LNCAP (cell line): ENCODE results near the gene EVPL.

Experiments
- CTCF ChIP-seq: fragments of 450-650 bp; IDR thresholded peaks from 2 replicates; pipeline ENCODE4 v1.5.1; 2017; ENCODE audit warnings: mild to moderate bottlenecking

The EVPL gene

GRCh38 chr17:76009447-76009846, 17.7 kb downstream of the EVPL start:
- no peak for TF ChIP-seq CTCF

- TF ChIP-seq CTCF = no peak
Observed at GRCh38 chr17:76008630-76009425, 18.3 kb downstream of the EVPL start.

DNA sequence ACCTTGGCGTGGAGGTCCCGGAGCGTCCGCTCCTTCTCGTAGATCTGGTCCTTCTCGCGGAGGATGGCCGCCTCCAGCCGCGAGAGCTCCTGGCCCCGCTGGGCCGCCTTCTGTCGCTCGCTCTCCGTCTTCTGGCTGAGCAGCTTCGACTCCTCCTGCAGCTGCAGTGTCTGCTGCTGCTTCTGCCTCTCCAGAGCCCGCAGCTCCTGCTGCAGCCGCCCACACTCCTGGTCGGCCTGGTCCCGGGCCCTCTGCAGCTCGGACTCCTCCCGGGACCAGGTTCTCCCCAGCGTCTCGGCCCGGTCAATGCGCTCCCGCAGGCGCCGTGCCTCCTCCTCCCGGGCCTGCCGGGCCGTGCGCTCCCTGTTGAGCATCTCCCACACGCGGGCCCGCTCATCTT, 18.9 kb downstream of the EVPL start:
- TF ChIP-seq CTCF = no peak

DNA sequence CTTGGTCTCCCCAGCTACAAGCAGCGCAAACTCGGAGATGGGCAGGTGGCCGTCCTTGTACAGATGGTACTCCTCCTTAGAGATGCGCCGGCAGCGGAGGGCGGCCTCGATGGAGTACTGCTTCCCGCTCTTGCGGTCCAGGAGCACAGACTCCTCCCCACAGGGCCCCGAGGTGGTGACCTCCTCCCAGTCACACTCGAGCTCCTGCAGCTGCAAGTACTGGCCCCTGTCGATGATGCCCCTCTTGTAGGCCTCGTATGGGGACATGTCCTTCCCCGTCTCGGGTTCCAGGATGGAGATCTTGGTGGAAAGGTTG, 19.3 kb downstream of the EVPL start:
- no peak for TF ChIP-seq CTCF

- TF ChIP-seq CTCF = no peak
Observed at GRCh38 chr17:76007131-76007849, 19.8 kb downstream of the EVPL start.

DNA sequence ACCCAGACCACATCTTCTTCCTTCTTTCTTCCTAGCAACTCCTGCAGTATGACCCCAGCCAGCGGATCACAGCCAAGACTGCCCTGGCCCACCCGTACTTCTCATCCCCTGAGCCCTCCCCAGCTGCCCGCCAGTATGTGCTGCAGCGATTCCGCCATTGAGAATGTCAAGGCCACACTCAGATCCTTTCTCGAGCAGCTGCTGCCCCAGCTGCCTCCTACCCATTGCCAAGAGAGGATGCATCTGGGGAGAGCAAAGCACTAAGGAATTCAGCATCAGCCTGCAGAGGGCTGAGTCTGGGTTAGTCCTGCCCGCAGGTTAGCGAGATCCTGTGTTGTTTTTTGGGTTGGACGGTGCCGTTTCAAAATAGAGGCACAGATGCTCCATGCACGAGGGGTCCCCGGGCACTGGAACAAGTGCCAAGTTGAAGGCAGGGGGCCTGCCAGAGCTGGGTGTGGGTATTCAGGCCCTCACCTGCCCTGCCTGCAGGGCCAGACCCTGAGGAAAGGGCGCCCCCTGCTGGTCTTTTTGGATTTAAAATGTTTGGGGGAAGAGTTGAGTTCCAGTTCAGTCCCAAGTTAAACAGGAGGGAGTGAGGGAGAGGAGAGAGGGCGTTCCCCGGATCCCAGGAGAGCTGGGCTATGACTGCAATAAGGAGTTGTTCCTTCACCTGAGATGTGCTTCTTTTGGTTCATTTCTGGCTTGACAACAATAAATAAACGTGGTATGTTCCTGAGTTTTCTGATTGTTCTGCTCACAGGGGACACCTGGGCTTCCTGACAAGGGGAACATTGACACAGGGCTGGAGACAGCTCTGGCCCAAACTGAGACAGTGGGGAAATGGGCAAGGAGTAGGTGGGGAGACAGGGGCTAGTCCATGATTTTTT, 21.6 kb downstream of the EVPL start:
- TF ChIP-seq CTCF = peak; percentile 80

GRCh38 chr17:76004750-76005262, 22.3 kb downstream of the EVPL start:
- no peak for TF ChIP-seq CTCF
